K562 (cell line): ENCODE data around the gene LTBP1. TPM values are rescaled to one million over a fixed set of nuclear protein-coding genes. Genes with fewer than 3 reads are reported as not detected.

Experiments used
- ATAC-seq: fragments of 200-7000 bp; cut with Tn5 transposase; 3 replicates; pipeline ENCODE4 v1.9.1; 2020; ENCODE audit warnings: moderate library complexity
- BruUV-seq: library from RNA; stranded (reverse); fragments of 400-500 nt; replicated peaks from 2 replicates; lab custom pipeline; 2021; lab: Mats Ljungman, UMichigan
- CTCF ChIA-PET: fragments of 300-600 bp; formaldehyde crosslinking; extraction: SDS; loops from one replicate; lab custom pipeline; 2021; ENCODE audit warnings: low intra/inter-chr PET ratio; lab: Yijun Ruan, JAX
- POLR2A ChIA-PET: fragments of 300-600, 350-650 bp; sonication (Branson Sonifier 250); formaldehyde crosslinking; extraction: SDS; loops from one replicate; lab custom pipeline; 2021; ENCODE audit warnings: antibody characterized with exemption, inconsistent platforms; lab: Yijun Ruan, JAX
- DNase-seq, 4 experiments: peaks; one replicate each; pipeline versions ENCODE4 v3.0.0 to v3.0.0-alpha.2; 2011 to 2018; ENCODE audit warnings: low spot score in 3 of 4, mixed read lengths in 3 of 4; ENCODE audit errors: extremely low read depth in 1 of 4
- FAIRE-seq: peaks from 2 replicates; lab custom pipeline; 2011; peaks lifted over from hg19 to GRCh38; lab: Jason Lieb, UNC
- H2AFZ ChIP-seq: 2 replicates; pipeline ENCODE4 v1.6.0; 2011; ENCODE audit warnings: low read depth, low read length, control low read depth, inconsistent platforms
- H3K27ac ChIP-seq: fragments of 200-600 bp; 3 replicates; pipeline ENCODE4 v1.8.0; 2011; ENCODE audit warnings: low read depth, mild to moderate bottlenecking, control low read depth, inconsistent platforms, low read length, moderate library complexity, mixed read lengths; ENCODE audit errors: extremely low read depth
- H3K27me3 ChIP-seq, 2 experiments: fragments of 300-600 bp in 1 of 2; 2 replicates in 1 of 2; 3 replicates in 1 of 2; pipeline versions ENCODE4 v1.6.0 to v1.8.0; 2011; ENCODE audit warnings: inconsistent platforms in 2 of 2, low read length in 2 of 2, mild to moderate bottlenecking in 1 of 2, mixed read lengths in 1 of 2, moderate library complexity in 1 of 2; ENCODE audit not compliant: control insufficient read depth in 2 of 2, insufficient read depth in 2 of 2
- H3K36me3 ChIP-seq: fragments of 300-600 bp; 3 replicates; pipeline ENCODE4 v1.8.0; 2011; ENCODE audit warnings: mild to moderate bottlenecking, low read length, inconsistent platforms; ENCODE audit not compliant: control insufficient read depth, insufficient read depth
- H3K4me1 ChIP-seq, 2 experiments: fragments of 200-600 bp in 1 of 2; replicated peaks in 1 of 2; 2 replicates in 1 of 2; 3 replicates in 1 of 2; pipeline versions ENCODE4 v1.5.1 to v1.8.0; 2011; ENCODE audit warnings: inconsistent platforms in 2 of 2, low read length in 2 of 2, mild to moderate bottlenecking in 1 of 2, mixed read lengths in 1 of 2, moderate library complexity in 1 of 2; ENCODE audit not compliant: control insufficient read depth in 2 of 2, insufficient read depth in 2 of 2
- H3K4me2 ChIP-seq: 2 replicates; pipeline ENCODE4 v1.6.1; 2011; ENCODE audit warnings: low read length, control low read depth, inconsistent platforms, mixed read lengths; ENCODE audit not compliant: insufficient read depth
- H3K4me3 ChIP-seq: fragments of 200-600 bp; sonication (generic), shearing (Covaris generic); 2 replicates; pipeline ENCODE4 v1.5.1; 2016; ENCODE audit warnings: control low read depth, inconsistent platforms
- H3K79me2 ChIP-seq: fragments of 200-600 bp; 3 replicates; pipeline ENCODE4 v1.8.0; 2011; ENCODE audit warnings: low read length, inconsistent platforms; ENCODE audit not compliant: control insufficient read depth, insufficient read depth
- H3K9ac ChIP-seq, 2 experiments: 2 replicates each; pipeline versions ENCODE4 v1.6.0 to v1.6.1; 2011; ENCODE audit warnings: low read depth in 2 of 2, low read length in 2 of 2, control low read depth in 1 of 2, inconsistent platforms in 1 of 2, mild to moderate bottlenecking in 1 of 2, mixed read lengths in 1 of 2; ENCODE audit not compliant: insufficient read depth in 1 of 2
- H3K9me1 ChIP-seq: one replicate; pipeline ENCODE4 v1.6.0; 2011; ENCODE audit warnings: inconsistent platforms, mild to moderate bottlenecking, low read length, moderate library complexity; ENCODE audit not compliant: control insufficient read depth, insufficient read depth
- H3K9me3 ChIP-seq: replicated peaks from 2 replicates; pipeline ENCODE4 v1.5.1; 2011; ENCODE audit warnings: low read depth, low read length, inconsistent platforms; ENCODE audit not compliant: control insufficient read depth, insufficient read depth
- H4K20me1 ChIP-seq: replicated peaks from 2 replicates; pipeline ENCODE4 v1.6.1; 2011; ENCODE audit warnings: low read length, inconsistent platforms, mixed read lengths; ENCODE audit not compliant: control insufficient read depth, insufficient read depth
- CHD2 ChIP-seq: IDR thresholded peaks from 2 replicates; pipeline ENCODE4 v1.6.1; 2011; ENCODE audit warnings: low read depth, low read length
- CREB3 ChIP-seq: fragments of 450-650 bp; conservative IDR thresholded peaks from 2 replicates; pipeline ENCODE4 v1.6.1; 2016; ENCODE audit warnings: missing genetic modification characterization, low read depth, mild to moderate bottlenecking, missing compliant biosample characterization, moderate library complexity
- ELF1 ChIP-seq: fragments of 200-800 bp; sonication (Bioruptor generic); IDR thresholded peaks from 2 replicates; pipeline ENCODE4 v1.6.1; 2016; ENCODE audit warnings: missing genetic modification characterization, missing compliant biosample characterization
- HDAC2 ChIP-seq: fragments of 450-650 bp; IDR thresholded peaks from 2 replicates; pipeline ENCODE4 v1.6.1; 2016; ENCODE audit warnings: mild to moderate bottlenecking
- IRF2 ChIP-seq: sonication (generic); formaldehyde crosslinking; IDR thresholded peaks from 2 replicates; pipeline ENCODE4 v1.8.1; 2022; ENCODE audit warnings: mild to moderate bottlenecking, missing genetic modification reagents
- LEF1 ChIP-seq: fragments of 450-650 bp; IDR thresholded peaks from 2 replicates; pipeline ENCODE4 v1.6.1; 2016; ENCODE audit warnings: mild to moderate bottlenecking
- PHB ChIP-seq: fragments of 250-450 bp; sonication (Bioruptor Pico); IDR thresholded peaks from 2 replicates; pipeline ENCODE4 v1.5.0; 2021
- PRMT5 ChIP-seq: sonication (generic); formaldehyde crosslinking; IDR thresholded peaks from 2 replicates; pipeline ENCODE4 v1.5.0; 2020; ENCODE audit warnings: missing genetic modification reagents
- PTBP1 ChIP-seq: fragments of 200-400 bp; formaldehyde crosslinking; IDR thresholded peaks from 2 replicates; pipeline ENCODE4 v1.6.1; 2017; ENCODE audit warnings: low read depth, low read length
- SIN3B ChIP-seq: fragments of 450-650 bp; IDR thresholded peaks from 2 replicates; pipeline ENCODE4 v1.6.1; 2017; ENCODE audit warnings: low read depth, mild to moderate bottlenecking, moderate library complexity
- TBP ChIP-seq: optimal IDR thresholded peaks from 2 replicates; pipeline ENCODE3; 2011; ENCODE audit warnings: low read depth, low read length, improper control_type of control experiment
- TGIF2 ChIP-seq: sonication (generic); formaldehyde crosslinking; IDR thresholded peaks from 2 replicates; pipeline ENCODE4 v1.8.1; 2022; ENCODE audit warnings: mild to moderate bottlenecking, missing genetic modification reagents, moderate library complexity
- VEZF1 ChIP-seq: fragments of 200-800 bp; sonication (Bioruptor generic); IDR thresholded peaks from 2 replicates; pipeline ENCODE4 v1.6.1; 2017; ENCODE audit warnings: missing genetic modification characterization, missing compliant biosample characterization
- ZNF143 ChIP-seq: sonication (generic); formaldehyde crosslinking; IDR thresholded peaks from 2 replicates; pipeline ENCODE4 v1.9.0; 2022; ENCODE audit warnings: mild to moderate bottlenecking, missing genetic modification reagents
- ZNF174 ChIP-seq: fragments of 250-450 bp; sonication (Bioruptor Pico); IDR thresholded peaks from 2 replicates; pipeline ENCODE4 v1.4.0; 2020; ENCODE audit warnings: mild to moderate bottlenecking
- ZNF449 ChIP-seq: fragments of 250-450 bp; sonication (Bioruptor Pico); IDR thresholded peaks from 2 replicates; pipeline ENCODE4 v1.8.0; 2022; ENCODE audit warnings: moderate library complexity, mild to moderate bottlenecking, inconsistent platforms
- ZNF76 ChIP-seq: fragments of 250-450 bp; sonication (Bioruptor Pico); IDR thresholded peaks from 2 replicates; pipeline ENCODE4 v1.4.0; 2020; ENCODE audit warnings: mild to moderate bottlenecking, moderate library complexity, borderline replicate concordance
- WGBS: fragments of 100-300 bp; shearing (Covaris generic); methylation state at CpG from one replicate; pipeline ENCODE4 v1.1.6; 2016; ENCODE audit warnings: low coverage, mixed read lengths; ENCODE audit not compliant: insufficient coverage; ENCODE audit errors: missing lambda C conversion rate; 5-methylcytosine and 5-hydroxymethylcytosine counted together
- in situ Hi-C: fragments of 300-500 bp; cut with MboI; formaldehyde crosslinking; loops from 4 replicates; pipeline ENCODE4 v1.15.0; 2018; ENCODE audit warnings: inconsistent platforms, mixed read lengths
- intact Hi-C: fragments of 100-400 bp; cut with micrococcal nuclease; formaldehyde crosslinking; loops from 2 replicates; pipeline ENCODE4 v1.14.2; 2022
- polyA plus RNA-seq, 8 experiments: library from polyadenylated mRNA; depleted of rRNA in 4 of 8; stranded (reverse) in 5 of 8; unstranded in 3 of 8; fragments of >200 nt; fragmentation: Nextera tagmentation in 2 of 8; fragmentation: Illumina TruSeq in 1 of 8; extraction: Ambion mirVana in 2 of 8; extraction: Trizol in 1 of 8; gene quantifications; 2 replicates each; pipeline versions ENCODE4 v1.2.1 to v1.2.3, GENCODE V29; 2011 to 2014; ENCODE audit warnings: inconsistent platforms in 1 of 8, missing spikeins in 1 of 8
- total RNA-seq, 7 experiments: library from RNA; depleted of rRNA in 6 of 7; stranded (reverse); fragments of >200 nt in 6 of 7; fragmentation: Illumina TruSeq in 2 of 7; extraction: Trizol in 2 of 7; gene quantifications; 2 replicates each; pipeline versions ENCODE4 v1.2.1 to v1.2.3, GENCODE V29; 2011 to 2021; ENCODE audit warnings: low replicate concordance in 1 of 7

The LTBP1 gene
- total and polyA plus RNA-seq, 9 of the 15 experiments (the other 6 are each of a cell fraction or from before 2014, with no cell fraction given), result 3.6 to 16.4 (median 8.5) TPM

GRCh38 chr2:33250417-33251029 lies 303.8 kb downstream of the LTBP1 start:
- POLR2A ChIA-PET, result no interaction called here
- intact Hi-C loops (no loop called here), in situ Hi-C loops (no loop called here)
- no peak for ATAC-seq
- Histone ChIP-seq H3K9me1 (no peaks in the 10 kb centered on the region), H2AFZ (no peak overlapping the region), H3K79me2 (no peaks in the 10 kb centered on the region), H4K20me1 (no peaks in the 10 kb centered on the region), H3K27me3 (no peaks in the 10 kb centered on the region), H3K9me3 (no peaks in the 10 kb centered on the region), H3K27ac (no peak overlapping the region), H3K4me3 (no peak overlapping the region), H3K4me2 (no peak overlapping the region)
- 55% methylated on average over 5 of the region's 5 CpGs for WGBS
- TF ChIP-seq HDAC2 (no peak), ZNF449 (CRISPR knock-in tag) (no peak), CHD2 (no peak), PTBP1 (no peak), PRMT5 (CRISPR knock-in tag) (no peak), SIN3B (no peak), VEZF1 (no peak), ZNF76 (no peak), ELF1 (no peak), CREB3 (no peak), PHB (no peak), LEF1 (no peak), ZNF174 (CRISPR knock-in tag) (no peak), IRF2 (CRISPR knock-in tag) (no peak), TBP (no peak), TGIF2 (no peak), ZNF143 (CRISPR knock-in tag) (no peak)
- TF ChIP-seq, all 486 proteins: peak for 0
- BruUV-seq, result no TSS peak
- DNase-seq (no peak), FAIRE-seq (no peak)
- no peaks in the 10 kb centered on the region for H3K4me1 ChIP-seq
- no peak overlapping the region for H3K9ac ChIP-seq
- CTCF ChIA-PET, result no interaction called here
- H3K36me3 ChIP-seq, result no peaks in the 10 kb centered on the region
